Glomerular visceral epithelial cell (primary cell): ENCODE results near the gene HP1BP3.
"Not testable (repeated sequence)": the region's sequence is repeated elsewhere in the genome, so short reads cannot be mapped to it uniquely, and the experiment has no call there.

ENCODE experiments used
- DNase-seq: peaks from one replicate; pipeline ENCODE4 v3.0.0-alpha.2; 2016; ENCODE audit errors: extremely low spot score

HP1BP3 gene

GRCh38 chr1:20727746-20728316, 59.3 kb downstream of the HP1BP3 start:
- DNase-seq, result no peak

DNA sequence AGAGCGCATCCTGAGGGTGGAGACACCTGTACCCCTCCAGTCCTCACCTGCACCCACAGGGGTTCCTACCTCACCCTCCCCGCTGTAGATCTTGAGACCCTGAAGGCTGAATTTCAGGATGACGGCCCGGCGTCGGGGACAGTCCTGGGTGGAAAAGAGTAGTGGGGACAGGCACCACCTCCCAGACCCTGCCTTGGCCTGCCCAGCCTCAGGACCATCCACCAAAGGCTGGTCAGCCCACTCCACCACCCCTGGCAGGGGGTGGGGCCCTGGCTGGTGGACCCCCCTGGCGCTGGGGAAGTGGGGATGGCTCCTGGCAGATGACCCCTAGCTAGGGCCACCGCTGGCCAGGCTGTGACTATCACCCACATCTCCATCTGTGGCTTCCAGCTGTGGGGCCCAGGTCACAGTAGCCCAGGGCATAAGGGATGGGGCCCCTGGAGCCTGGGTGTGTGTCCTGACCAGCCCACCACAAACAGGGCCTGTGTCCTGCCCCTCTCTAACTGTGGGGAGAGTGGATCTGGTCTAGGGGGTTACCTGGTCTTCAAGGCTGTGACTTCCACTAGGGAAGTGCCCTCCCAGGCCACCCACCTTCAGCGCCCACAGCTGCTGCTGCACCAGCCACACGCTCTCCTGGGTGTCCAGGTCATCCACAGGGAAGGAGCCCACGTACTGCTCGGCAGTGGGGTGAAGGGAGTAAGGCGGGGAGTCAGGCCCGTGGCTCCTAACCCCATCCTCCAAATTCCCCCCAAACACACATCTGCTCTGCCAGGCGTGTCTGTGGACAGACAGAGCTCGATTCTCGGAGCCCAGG, 60.0 kb downstream of the HP1BP3 start:
- no peak for DNase-seq

GRCh38 chr1:20726118-20726911, 60.8 kb downstream of the HP1BP3 start:
- no peak for DNase-seq

DNA sequence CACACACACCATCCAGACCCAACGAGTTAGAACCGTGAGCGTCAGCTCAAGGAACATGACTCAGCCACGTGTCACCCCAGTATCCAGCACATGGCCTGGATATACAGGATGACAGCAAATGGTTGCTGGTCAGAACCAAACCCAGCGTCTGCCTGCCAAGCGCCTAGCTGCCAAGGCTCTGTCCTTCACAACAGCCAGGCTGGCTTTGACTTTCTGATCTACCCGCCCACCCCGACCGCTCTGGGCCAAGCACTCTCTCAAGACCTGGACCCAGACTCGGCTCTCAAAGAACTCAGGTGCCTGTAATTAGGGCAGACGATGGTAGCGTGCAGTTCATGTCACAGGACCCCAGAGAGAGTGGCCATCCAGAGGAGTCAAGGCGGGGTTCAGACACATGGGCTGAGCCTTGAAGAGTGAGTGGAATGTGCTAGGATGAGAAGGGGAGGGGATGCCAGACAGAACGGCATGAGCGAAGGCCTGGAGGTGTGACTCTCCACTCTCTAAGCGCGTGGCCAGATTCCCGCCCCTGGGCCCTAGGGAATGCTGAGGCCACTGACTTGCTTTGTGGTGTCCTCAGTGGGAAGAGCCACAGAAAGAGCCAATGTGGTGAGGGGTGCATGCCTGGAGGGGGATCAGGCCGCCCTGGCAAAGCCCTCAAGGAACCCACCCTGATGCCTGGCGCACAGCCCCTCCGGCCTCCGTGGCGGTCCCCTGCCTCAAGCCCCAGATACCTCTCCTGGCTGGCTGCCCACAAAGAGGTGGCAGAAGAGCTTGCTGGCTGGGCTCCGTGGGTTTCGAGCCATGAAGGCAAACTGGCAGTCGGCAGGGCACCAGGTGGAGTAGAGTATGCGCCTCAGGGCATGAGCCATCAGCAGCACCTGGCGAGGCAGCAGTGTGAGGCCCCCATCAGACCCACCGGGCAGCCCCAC, 61.7 kb downstream of the HP1BP3 start:
- peak; percentile 54 for DNase-seq

GRCh38 chr1:20724364-20725188, 62.5 kb downstream of the HP1BP3 start:
- no peak for DNase-seq

DNA sequence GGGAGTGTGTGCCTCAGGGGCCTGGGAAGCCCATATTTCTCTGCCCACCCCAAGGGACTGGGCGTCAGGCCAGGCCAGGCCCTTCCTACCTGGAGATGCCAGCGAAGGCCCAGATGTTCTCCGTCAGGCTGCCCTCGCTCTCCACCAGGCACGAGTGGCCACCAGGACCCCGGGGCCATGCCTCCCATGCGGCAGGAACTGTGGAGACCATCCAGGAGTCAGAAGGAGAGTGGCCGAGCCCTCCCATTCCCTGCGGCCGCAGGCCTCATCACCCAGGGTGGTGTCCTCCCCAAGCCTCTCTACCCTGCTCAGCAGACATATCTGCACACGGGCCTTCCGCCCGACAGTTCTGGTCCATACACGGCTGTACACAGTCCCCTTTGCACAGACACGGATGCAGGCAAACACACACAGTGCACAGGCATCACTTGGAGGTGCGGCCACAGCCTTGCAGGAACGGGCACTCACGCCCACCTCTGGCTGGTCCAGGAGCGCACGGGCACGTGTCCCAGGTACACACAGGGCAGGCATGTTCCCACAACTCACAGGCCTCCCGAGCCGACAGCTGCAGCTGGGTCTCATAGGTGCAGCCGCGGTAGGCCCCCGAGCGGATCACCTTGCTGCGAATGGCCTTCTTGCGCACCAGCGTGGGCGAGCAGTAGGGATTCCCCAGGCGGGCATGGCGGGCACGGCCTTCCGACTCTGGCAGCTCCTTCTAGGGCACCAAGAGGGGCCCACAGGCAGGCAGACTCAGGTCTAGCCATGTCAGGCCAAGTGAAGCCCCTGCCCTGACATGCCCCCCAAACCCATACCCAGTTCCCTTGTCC, 63.4 kb downstream of the HP1BP3 start:
- DNase-seq, result no peak

- DNase-seq, result no peak
Measured at GRCh38 chr1:20723159-20723536, 64.0 kb downstream of the HP1BP3 start.

DNA sequence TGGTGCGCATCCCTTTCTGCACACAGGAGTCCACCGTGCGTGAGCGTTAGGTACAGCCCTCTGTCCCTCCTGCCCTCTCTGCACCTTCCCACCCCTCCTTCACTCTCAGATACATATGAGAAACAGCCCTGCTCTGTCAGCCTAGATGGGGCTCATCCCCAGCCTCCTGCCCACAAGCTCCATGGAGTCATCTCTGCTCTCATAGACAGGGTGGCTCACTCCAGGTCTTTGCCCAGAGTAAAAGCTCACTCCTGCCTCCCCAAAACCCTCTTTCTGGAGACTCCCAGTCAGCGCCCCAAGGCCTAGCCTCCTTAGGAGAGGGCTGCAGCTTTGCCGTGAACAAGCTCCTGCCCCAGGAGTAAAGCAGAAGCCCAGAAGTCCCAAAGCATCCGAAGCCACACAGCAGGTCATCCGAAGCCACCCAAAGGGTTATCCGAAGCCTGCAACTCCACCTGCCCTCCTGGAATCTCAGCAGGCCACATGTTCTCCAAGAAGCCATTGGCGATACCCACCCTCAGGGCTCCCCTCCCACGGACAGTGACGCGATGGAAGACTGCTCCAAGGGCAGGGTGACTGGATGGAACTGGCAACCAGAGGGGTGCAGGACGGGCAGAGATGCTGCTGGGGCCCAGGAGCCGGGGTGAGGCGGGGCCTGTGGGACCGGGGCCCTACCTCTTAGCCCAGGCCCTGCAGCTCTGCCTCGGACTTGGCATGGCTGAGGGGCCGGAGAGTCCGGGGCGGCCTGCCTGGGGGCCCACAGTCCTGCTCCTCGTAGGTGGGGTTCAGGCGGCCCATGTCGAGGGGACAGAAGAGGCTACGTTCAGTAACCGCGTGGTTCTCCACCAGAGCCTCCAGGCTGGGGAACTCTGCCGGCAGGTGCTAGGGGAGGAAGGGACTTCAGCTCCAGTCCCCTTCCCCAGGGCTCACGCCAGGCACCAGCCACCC, 65.7 kb downstream of the HP1BP3 start:
- no peak for DNase-seq

DNA sequence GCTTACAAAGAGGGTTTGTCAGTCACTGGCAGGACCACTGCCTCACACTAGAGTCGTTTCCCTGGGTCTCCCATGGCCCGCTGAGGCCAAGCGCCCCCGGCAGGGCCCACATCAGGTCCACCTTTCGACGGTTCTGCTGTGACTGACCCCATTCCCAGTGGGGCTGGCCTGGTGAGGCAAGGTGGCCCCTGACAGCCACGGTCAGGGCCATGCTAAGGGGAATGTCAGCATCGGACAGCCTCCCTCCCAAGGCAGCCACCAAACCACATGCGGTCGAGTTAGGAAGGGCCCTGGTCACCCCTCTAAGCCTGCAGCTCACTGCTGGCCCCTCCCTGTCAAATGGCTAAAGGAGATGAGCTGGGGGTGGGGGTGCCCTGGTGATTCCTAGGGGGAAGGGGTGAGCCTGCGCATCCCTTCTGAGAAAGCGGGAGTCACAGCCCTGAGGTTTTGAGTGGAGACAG, 66.4 kb downstream of the HP1BP3 start:
- no peak for DNase-seq

DNA sequence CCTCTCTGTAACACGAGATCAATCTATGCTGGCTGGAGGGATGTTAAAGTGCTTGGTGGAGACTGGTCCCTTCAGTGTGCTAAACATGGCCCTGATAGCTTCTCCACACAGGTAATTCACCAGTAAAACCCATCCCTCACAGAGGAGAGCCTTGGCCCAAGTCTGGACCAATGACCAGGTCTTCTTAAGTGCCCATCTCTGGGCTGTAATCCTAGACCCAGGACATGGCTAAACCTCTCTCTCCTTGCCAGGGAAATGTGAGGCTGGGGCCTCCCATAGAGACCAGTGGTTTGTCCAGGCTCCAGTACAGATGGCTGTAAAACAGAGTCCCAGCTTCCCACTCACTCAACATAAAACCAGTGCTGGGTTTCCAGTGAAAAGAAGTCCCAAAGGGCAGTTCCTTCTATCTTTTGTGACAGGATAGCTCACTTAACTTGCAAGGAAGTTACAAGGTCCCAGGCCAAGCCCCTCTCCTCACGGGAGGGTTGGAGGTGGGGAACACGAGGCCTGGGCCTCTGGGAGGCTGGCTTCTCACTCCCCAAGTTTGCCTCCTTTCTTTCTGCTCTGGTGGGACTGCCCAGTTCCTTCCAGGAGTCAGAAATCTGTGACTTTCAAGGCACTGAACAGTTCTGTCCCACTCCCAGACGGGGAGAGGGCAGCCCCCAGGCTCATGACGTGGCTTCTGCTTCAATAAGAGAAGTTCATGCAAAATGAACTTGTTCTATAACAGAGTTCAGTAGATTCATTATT, 67.1 kb downstream of the HP1BP3 start:
- no peak for DNase-seq

DNA sequence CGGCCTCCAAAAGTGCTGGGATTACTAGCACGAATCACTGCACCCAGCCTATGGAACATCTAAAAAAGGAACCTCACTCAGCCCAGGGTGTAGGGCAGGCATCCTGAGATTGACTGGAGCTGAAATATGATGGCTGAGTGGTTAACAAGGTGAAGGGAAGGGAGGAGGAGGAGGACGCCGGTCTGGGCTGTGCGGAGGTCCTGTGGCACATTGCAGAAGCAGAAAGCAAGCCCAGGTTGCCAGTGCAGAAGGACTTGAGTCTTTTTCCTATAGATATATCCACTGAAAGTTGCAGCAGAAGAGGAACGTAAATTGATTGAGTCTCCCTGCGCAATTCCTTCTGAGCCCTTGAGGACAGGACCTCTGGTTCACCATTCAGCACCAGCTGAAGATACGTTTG, 67.8 kb downstream of the HP1BP3 start:
- no peak for DNase-seq

- not testable (repeated sequence) for DNase-seq
Measured at GRCh38 chr1:20718343-20718882, 68.7 kb downstream of the HP1BP3 start.

DNA sequence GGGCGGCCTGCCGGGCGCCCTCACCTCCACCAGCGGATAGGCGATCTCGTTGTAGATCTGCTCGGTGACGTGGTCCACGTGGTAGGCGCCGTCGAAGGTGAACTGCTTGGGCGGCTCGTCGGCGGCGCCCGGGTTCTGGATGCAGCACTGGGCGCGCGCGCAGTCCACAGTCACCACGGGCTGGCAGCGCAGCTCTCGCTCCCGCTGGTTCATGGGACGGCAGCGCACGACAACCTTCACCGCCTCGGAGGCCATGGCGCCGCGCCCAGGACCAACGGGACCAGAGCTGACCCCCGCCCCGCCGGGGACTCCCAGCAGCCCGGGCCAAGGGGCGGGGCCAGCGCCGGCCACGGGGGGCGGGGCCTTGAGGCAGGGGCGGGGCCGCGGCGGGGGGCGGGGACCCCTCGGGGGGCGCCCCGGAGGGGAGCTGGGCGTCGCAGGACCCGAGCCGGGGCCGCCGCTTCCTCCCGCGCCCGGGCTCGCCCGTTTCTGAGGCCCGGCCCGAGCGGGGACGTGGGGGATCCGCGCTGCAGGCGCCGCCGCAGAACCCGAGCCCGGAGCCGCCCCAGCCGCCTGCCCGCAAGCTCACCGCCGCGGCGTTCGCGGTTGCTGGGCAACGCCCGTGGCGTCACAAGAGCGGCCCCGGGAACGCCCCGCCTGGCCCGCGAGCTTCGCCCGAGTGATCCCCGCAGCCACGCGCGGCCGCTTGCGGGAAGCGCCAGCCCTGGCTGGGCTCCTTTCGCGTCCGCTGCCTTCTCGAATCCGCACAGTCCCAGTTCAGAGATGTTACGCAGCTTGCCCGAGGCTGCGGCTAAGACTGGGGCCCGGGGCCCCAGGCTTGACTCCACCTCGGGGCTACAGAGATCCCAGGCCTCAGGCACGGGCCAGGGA, 69.4 kb downstream of the HP1BP3 start, which contains the start of gene KIF17:
Gene KIF17, minus strand, starts transcription at position 556 of the 891 bp plus-strand sequence. Its CDS starts 301 bp downstream, at position 255.
- DNase-seq, result peak; percentile 71

- no peak for DNase-seq
Measured at GRCh38 chr1:20716232-20716631, 70.9 kb downstream of the HP1BP3 start.

GRCh38 chr1:20715406-20715805, 71.7 kb downstream of the HP1BP3 start:
- DNase-seq, result no peak

GRCh38 chr1:20713440-20713839, 73.7 kb downstream of the HP1BP3 start:
- DNase-seq, result no peak
